WTC11 (cell line): ENCODE data around the gene RNGTT. TPM values are rescaled to one million over a fixed set of nuclear protein-coding genes. Genes with fewer than 3 reads are reported as not detected.

Source experiments
- ATAC-seq: fragments of 200-7000 bp; cut with Tn5 transposase; 2 replicates; pipeline ENCODE4 v1.10.0; 2021; ENCODE audit warnings: mild to moderate bottlenecking, moderate library complexity
- CTCF ChIA-PET: fragments of 300-600 bp; sonication (Branson Sonifier 250); formaldehyde crosslinking; loops from one replicate; lab custom pipeline; 2021; ENCODE audit warnings: antibody characterized with exemption; lab: Charles Lee
- POLR2A ChIA-PET: fragments of 350-600 bp; sonication (Branson Sonifier 250); formaldehyde crosslinking; loops from one replicate; lab custom pipeline; 2021; ENCODE audit warnings: antibody characterized with exemption; lab: Charles Lee
- DNase-seq: peaks from one replicate; pipeline ENCODE4 v3.0.0; 2021; ENCODE audit warnings: low spot score
- H3K27ac Mint-ChIP-seq: 2 replicates; pipeline ENCODE4 v1.8.0; 2021; ENCODE audit warnings: mixed read lengths
- H3K27me3 Mint-ChIP-seq: 2 replicates; pipeline ENCODE4 v1.8.0; 2021; ENCODE audit warnings: low read depth, mild to moderate bottlenecking, moderate library complexity, mixed read lengths
- H3K36me3 Mint-ChIP-seq: 2 replicates; pipeline ENCODE4 v1.8.0; 2021; ENCODE audit warnings: mixed read lengths
- H3K4me1 Mint-ChIP-seq: 2 replicates; pipeline ENCODE4 v1.8.0; 2022; ENCODE audit warnings: mixed read lengths
- H3K4me3 Mint-ChIP-seq: 2 replicates; pipeline ENCODE4 v1.8.0; 2021; ENCODE audit warnings: mild to moderate bottlenecking, moderate library complexity, mixed read lengths
- H3K9me3 Mint-ChIP-seq: 2 replicates; pipeline ENCODE4 v1.8.0; 2021; ENCODE audit warnings: mixed read lengths
- CDX4 ChIP-seq: fragments of 250-450 bp; sonication (Bioruptor Pico); IDR thresholded peaks from 2 replicates; pipeline ENCODE4 v1.9.0; 2021; ENCODE audit warnings: moderate library complexity, mild to moderate bottlenecking, inconsistent platforms, borderline replicate concordance
- CREM ChIP-seq: sonication (generic); formaldehyde crosslinking; IDR thresholded peaks from 2 replicates; pipeline ENCODE4 v1.8.1; 2022; ENCODE audit warnings: mild to moderate bottlenecking, missing genetic modification reagents, moderate library complexity
- GRHL2 ChIP-seq: fragments of 250-450 bp; sonication (Bioruptor Pico); IDR thresholded peaks from 2 replicates; pipeline ENCODE4 v1.8.0; 2022; ENCODE audit warnings: mild to moderate bottlenecking, moderate library complexity; ENCODE audit not compliant: insufficient replicate concordance, severe bottlenecking
- HMGA2 ChIP-seq: fragments of 250-450 bp; sonication (Bioruptor Pico); IDR thresholded peaks from 2 replicates; pipeline ENCODE4 v1.4.0; 2021; ENCODE audit warnings: mild to moderate bottlenecking, moderate library complexity
- IRF2 ChIP-seq: sonication (generic); formaldehyde crosslinking; IDR thresholded peaks from 2 replicates; pipeline ENCODE4 v1.8.0; 2022; ENCODE audit warnings: low read depth, missing genetic modification reagents, borderline replicate concordance
- PRDM15 ChIP-seq: sonication (generic); formaldehyde crosslinking; IDR thresholded peaks from 2 replicates; pipeline ENCODE4 v1.8.0; 2022; ENCODE audit warnings: missing genetic modification reagents
- SOX15 ChIP-seq: fragments of 250-450 bp; sonication (Bioruptor Pico); IDR thresholded peaks from 2 replicates; pipeline ENCODE4 v1.9.0; 2021; ENCODE audit warnings: mild to moderate bottlenecking
- STAT6 ChIP-seq: sonication (generic); formaldehyde crosslinking; conservative IDR thresholded peaks from 2 replicates; pipeline ENCODE4 v1.8.1; 2023; ENCODE audit warnings: mild to moderate bottlenecking, low read depth, missing genetic modification reagents, moderate library complexity
- ZNF532 ChIP-seq: fragments of 250-450 bp; sonication (Bioruptor Pico); IDR thresholded peaks from 2 replicates; pipeline ENCODE4 v1.9.0; 2021; ENCODE audit warnings: mild to moderate bottlenecking, borderline replicate concordance
- total RNA-seq: library from RNA; stranded (reverse); gene quantifications from 3 replicates; pipeline ENCODE4 v1.2.3, GENCODE V29; 2021
- TF ChIP-seq, protein P1 (sequence below): sonication (generic); formaldehyde crosslinking; IDR thresholded peaks from 2 replicates; pipeline ENCODE4 v1.8.1; 2022; ENCODE audit warnings: missing genetic modification reagents, borderline replicate concordance
- TF ChIP-seq, protein P2 (sequence below): sonication (generic); formaldehyde crosslinking; IDR thresholded peaks from 2 replicates; pipeline ENCODE4 v1.8.1; 2023; ENCODE audit warnings: mild to moderate bottlenecking, missing genetic modification reagents, moderate library complexity
- TF ChIP-seq, protein P3 (sequence below): sonication (generic); formaldehyde crosslinking; IDR thresholded peaks from 2 replicates; pipeline ENCODE4 v1.8.1; 2022; ENCODE audit warnings: low read depth, mild to moderate bottlenecking, moderate library complexity, missing genetic modification reagents, borderline replicate concordance
- TF ChIP-seq, protein P4 (sequence below): sonication (generic); formaldehyde crosslinking; conservative IDR thresholded peaks from 2 replicates; pipeline ENCODE4 v1.8.1; 2022; ENCODE audit warnings: mild to moderate bottlenecking, missing genetic modification reagents

The RNGTT gene
- total RNA-seq, 1 experiment from 2014 or later: 20.4 TPM

DNA sequence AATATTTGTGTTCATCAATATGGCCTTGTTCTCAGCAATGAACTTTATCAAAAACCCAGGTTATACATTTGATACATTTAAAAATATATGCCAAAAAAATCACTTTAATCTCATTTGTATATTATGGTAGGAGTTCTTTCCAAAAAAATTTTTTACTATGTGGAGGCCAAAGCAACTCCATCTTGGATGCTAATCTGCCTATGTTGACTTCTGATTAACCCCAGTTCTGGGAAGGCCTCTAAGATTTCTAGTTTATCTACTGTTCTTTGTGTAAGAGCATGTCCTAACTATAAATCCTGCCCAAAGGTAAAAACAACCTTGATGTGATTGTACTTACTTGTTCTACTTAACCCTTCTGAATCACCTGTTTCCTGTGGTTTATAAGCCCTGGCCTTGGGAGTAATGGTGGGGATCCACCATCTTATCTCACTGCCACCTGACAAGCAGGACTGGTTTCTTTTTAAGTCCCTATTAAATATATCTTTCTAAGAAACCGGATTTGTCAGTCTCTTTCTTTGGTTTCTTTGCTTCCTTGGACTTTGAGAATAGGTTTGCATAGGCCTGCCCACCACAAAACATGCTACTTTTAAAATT lies 46.7 kb downstream of the RNGTT start (continued):
- TF ChIP-seq, protein P1, sequence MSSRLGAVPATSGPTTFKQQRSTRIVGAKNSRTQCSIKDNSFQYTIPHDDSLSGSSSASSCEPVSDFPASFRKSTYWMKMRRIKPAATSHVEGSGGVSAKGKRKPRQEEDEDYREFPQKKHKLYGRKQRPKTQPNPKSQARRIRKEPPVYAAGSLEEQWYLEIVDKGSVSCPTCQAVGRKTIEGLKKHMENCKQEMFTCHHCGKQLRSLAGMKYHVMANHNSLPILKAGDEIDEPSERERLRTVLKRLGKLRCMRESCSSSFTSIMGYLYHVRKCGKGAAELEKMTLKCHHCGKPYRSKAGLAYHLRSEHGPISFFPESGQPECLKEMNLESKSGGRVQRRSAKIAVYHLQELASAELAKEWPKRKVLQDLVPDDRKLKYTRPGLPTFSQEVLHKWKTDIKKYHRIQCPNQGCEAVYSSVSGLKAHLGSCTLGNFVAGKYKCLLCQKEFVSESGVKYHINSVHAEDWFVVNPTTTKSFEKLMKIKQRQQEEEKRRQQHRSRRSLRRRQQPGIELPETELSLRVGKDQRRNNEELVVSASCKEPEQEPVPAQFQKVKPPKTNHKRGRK (CRISPR knock-in tag): no peak
- no peak for TF ChIP-seq STAT6 (CRISPR knock-in tag)
- TF ChIP-seq CREM (CRISPR knock-in tag): no peak
- TF ChIP-seq, protein P2, sequence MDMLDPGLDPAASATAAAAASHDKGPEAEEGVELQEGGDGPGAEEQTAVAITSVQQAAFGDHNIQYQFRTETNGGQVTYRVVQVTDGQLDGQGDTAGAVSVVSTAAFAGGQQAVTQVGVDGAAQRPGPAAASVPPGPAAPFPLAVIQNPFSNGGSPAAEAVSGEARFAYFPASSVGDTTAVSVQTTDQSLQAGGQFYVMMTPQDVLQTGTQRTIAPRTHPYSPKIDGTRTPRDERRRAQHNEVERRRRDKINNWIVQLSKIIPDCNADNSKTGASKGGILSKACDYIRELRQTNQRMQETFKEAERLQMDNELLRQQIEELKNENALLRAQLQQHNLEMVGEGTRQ (CRISPR knock-in tag): no peak
- TF ChIP-seq HMGA2 (CRISPR knock-in tag): no peak
- no peak for TF ChIP-seq CDX4 (CRISPR knock-in tag)

GRCh38 chr6:88914895-88915598 lies 48.4 kb downstream of the RNGTT start:
- DNase-seq (no peak), ATAC-seq (no peak)
- Mint-ChIP-seq H3K27ac (no peak overlapping the region), H3K4me1 (peaks cover 36% of the 10 kb centered on the region), H3K4me3 (no peak overlapping the region), H3K27me3 (no peaks in the 10 kb centered on the region), H3K36me3 (no peaks in the 10 kb centered on the region), H3K9me3 (peaks cover 6% of the 10 kb centered on the region)
- CTCF ChIA-PET: interaction anchor here (5.0 kb wide), 1 partner anchor 16 kb away, joined by 45 read pairs; no protein-coding TSS in a partner anchor
- POLR2A ChIA-PET: no interaction called here
- no peak for TF ChIP-seq GRHL2
- no peak for TF ChIP-seq PRDM15 (CRISPR knock-in tag)
- no peak for TF ChIP-seq IRF2
- TF ChIP-seq, protein P3, sequence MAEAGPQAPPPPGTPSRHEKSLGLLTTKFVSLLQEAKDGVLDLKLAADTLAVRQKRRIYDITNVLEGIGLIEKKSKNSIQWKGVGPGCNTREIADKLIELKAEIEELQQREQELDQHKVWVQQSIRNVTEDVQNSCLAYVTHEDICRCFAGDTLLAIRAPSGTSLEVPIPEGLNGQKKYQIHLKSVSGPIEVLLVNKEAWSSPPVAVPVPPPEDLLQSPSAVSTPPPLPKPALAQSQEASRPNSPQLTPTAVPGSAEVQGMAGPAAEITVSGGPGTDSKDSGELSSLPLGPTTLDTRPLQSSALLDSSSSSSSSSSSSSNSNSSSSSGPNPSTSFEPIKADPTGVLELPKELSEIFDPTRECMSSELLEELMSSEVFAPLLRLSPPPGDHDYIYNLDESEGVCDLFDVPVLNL: no peak
- TF ChIP-seq SOX15 (CRISPR knock-in tag): no peak
- TF ChIP-seq ZNF532 (CRISPR knock-in tag): no peak
- TF ChIP-seq, protein P4, sequence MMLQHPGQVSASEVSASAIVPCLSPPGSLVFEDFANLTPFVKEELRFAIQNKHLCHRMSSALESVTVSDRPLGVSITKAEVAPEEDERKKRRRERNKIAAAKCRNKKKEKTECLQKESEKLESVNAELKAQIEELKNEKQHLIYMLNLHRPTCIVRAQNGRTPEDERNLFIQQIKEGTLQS (CRISPR knock-in tag): no peak
